ENCODE measurements around the gene SMC5.

DNA sequence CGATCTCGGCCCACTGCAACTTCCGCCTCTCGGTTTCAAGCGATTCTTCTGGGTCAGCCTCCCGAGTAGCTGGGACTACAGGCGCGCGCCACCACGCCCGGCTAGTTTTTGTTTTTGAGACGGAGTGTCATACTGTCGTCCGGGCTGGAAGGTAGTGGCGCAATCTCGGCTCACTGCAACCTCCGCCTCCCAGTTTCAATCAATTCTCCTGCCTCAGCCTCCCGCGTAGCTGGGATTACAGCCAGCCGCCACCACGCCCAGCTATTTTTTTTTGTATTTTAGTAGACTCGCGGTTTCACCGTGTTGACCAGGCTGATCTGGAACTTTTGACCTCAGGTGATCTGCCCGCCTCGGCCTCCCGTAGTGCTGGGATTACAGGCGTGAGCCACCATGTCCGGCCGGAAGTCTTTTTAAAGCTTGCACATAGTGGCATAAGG is 1.2 kb downstream of the SMC5 start:
- TF ChIP-seq, protein P1, sequence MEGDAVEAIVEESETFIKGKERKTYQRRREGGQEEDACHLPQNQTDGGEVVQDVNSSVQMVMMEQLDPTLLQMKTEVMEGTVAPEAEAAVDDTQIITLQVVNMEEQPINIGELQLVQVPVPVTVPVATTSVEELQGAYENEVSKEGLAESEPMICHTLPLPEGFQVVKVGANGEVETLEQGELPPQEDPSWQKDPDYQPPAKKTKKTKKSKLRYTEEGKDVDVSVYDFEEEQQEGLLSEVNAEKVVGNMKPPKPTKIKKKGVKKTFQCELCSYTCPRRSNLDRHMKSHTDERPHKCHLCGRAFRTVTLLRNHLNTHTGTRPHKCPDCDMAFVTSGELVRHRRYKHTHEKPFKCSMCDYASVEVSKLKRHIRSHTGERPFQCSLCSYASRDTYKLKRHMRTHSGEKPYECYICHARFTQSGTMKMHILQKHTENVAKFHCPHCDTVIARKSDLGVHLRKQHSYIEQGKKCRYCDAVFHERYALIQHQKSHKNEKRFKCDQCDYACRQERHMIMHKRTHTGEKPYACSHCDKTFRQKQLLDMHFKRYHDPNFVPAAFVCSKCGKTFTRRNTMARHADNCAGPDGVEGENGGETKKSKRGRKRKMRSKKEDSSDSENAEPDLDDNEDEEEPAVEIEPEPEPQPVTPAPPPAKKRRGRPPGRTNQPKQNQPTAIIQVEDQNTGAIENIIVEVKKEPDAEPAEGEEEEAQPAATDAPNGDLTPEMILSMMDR (IDR thresholded peaks at IDR 0.05): no peak
- TF ChIP-seq POLR2AphosphoS5 (IDR thresholded peaks at IDR 0.05; ENCODE audit: insufficient read depth in 1 of 2, low read depth in 1 of 2) (no peak), POLR2A (IDR thresholded peaks at IDR 0.05) (no peak)

Measured in vagina (tissue), 2 donors.